HG02798 (cell line): Measurements from ENCODE around the gene SST.
"Not testable (repeated sequence)": the region's sequence is repeated elsewhere in the genome, so short reads cannot be mapped to it uniquely, and the experiment has no call there.

Source experiments
- ATAC-seq: cut with Tn5 transposase; IDR thresholded peaks from one replicate; pipeline ENCODE4 v1.9.1; 2021; ENCODE audit warnings: mild to moderate bottlenecking; ENCODE audit not compliant: unreplicated experiment, poor library complexity

Gene SST

GRCh38 chr3:187684880-187685279 is 14.7 kb upstream of the SST start:
- no peak for ATAC-seq

GRCh38 chr3:187684444-187684843 is 14.2 kb upstream of the SST start:
- no peak for ATAC-seq

GRCh38 chr3:187681756-187682155 is 11.6 kb upstream of the SST start:
- ATAC-seq, result not testable (repeated sequence)

GRCh38 chr3:187679638-187680396 is 9.6 kb upstream of the SST start:
- ATAC-seq, result peak; percentile 83

- no peak for ATAC-seq
These were observed 8.6 kb upstream of the SST start for GRCh38 chr3:187678726-187679268.

GRCh38 chr3:187677604-187678003 is 7.4 kb upstream of the SST start:
- no peak for ATAC-seq

- no peak for ATAC-seq
These were observed 2.8 kb upstream of the SST start for GRCh38 chr3:187673012-187673411.

GRCh38 chr3:187667526-187667925 is 2.7 kb downstream of the SST start:
- ATAC-seq, result no peak

GRCh38 chr3:187665764-187666402 is 4.3 kb downstream of the SST start:
- ATAC-seq, result no peak

GRCh38 chr3:187665010-187665409 is 5.2 kb downstream of the SST start:
- no peak for ATAC-seq

- ATAC-seq, result no peak
These were observed 7.3 kb downstream of the SST start for GRCh38 chr3:187662848-187663409.

- no peak for ATAC-seq
These were observed 8.9 kb downstream of the SST start for GRCh38 chr3:187661267-187661666.

GRCh38 chr3:187651282-187651681 is 18.9 kb downstream of the SST start:
- ATAC-seq, result no peak

GRCh38 chr3:187648177-187648576 is 22.0 kb downstream of the SST start:
- ATAC-seq, result peak; percentile 93

GRCh38 chr3:187646906-187647660 is 23.1 kb downstream of the SST start:
- no peak for ATAC-seq

GRCh38 chr3:187645379-187645778 is 24.8 kb downstream of the SST start:
- ATAC-seq, result not testable (repeated sequence)

GRCh38 chr3:187642861-187643260 is 27.3 kb downstream of the SST start:
- no peak for ATAC-seq

- ATAC-seq, result no peak
These were observed 28.7 kb downstream of the SST start for GRCh38 chr3:187641320-187642016.

- no peak for ATAC-seq
These were observed 29.6 kb downstream of the SST start for GRCh38 chr3:187640569-187641059.
